HCT116 (cell line): ENCODE measurements around the gene RTN4IP1. TPM values are rescaled to one million over a fixed set of nuclear protein-coding genes. Genes with fewer than 3 reads are reported as not detected.
A peak's percentile ranks its signal among the peaks of the same experiment; 100 is the strongest.

Source experiments
- ATAC-seq: fragments of 200-7000 bp; cut with Tn5 transposase; 2 replicates; pipeline ENCODE4 v1.9.1; 2020; ENCODE audit warnings: mild to moderate bottlenecking, moderate library complexity
- Bru-seq: library from RNA; stranded (reverse); fragments of 400-500 nt; gene quantifications from one replicate; lab custom pipeline; 2021; lab: Mats Ljungman, UMichigan
- BruChase-seq, 2 experiments: library from RNA; stranded (reverse); fragments of 400-500 nt; gene quantifications; one replicate each; lab custom pipeline; 2021; lab: Mats Ljungman, UMichigan
- BruUV-seq: library from RNA; stranded (reverse); fragments of 400-500 nt; replicated peaks from 2 replicates; lab custom pipeline; 2021; lab: Mats Ljungman, UMichigan
- CTCF ChIA-PET: fragments of 300-600 bp; sonication (Branson Sonifier 250); formaldehyde crosslinking; loops from one replicate; lab custom pipeline; 2021; ENCODE audit warnings: antibody characterized with exemption; lab: Charles Lee
- POLR2A ChIA-PET: fragments of 300-600, 350-600 bp; sonication (Branson Sonifier 250); formaldehyde crosslinking; loops from one replicate; lab custom pipeline; 2021; ENCODE audit warnings: antibody characterized with exemption; lab: Charles Lee
- RAD21 ChIA-PET, 2 experiments: fragments of 300-600 bp; sonication (Branson Sonifier 250); formaldehyde crosslinking; loops; one replicate each; lab custom pipeline; 2023; ENCODE audit warnings: low total read pairs in 2 of 2; ENCODE audit not compliant: uncharacterized antibody in 2 of 2, unreplicated experiment in 2 of 2, low non-redundant PET in 1 of 2; lab: Charles Lee
- DNase-seq: peaks from one replicate; pipeline ENCODE4 v3.0.0-alpha.2; 2010; ENCODE audit warnings: low read depth, low spot score
- H2AFZ ChIP-seq: fragments of 200-600 bp; shearing (Covaris generic), sonication (generic); 2 replicates; pipeline ENCODE4 v1.6.1; 2017; ENCODE audit warnings: low read depth, mixed run types, mixed read lengths, antibody characterized with exemption, low read length; ENCODE audit not compliant: poor library complexity, severe bottlenecking
- H3K27ac ChIP-seq: 2 replicates; pipeline ENCODE4 v1.5.1; 2012; ENCODE audit warnings: low read depth, low read length
- H3K27me3 ChIP-seq: fragments of 200-600 bp; sonication (generic); 2 replicates; pipeline ENCODE4 v1.6.1; 2016; ENCODE audit warnings: mixed run types, low read length, mixed read lengths; ENCODE audit not compliant: insufficient read depth
- H3K36me3 ChIP-seq, 2 experiments: fragments of 200-500 bp in 1 of 2; fragments of 200-600 bp in 1 of 2; sonication (Bioruptor generic) in 1 of 2; sonication (generic) in 1 of 2; 2 replicates each; pipeline versions ENCODE4 v1.5.1 to v1.6.1; 2014 to 2016; ENCODE audit warnings: low read length in 2 of 2, inconsistent platforms in 1 of 2, mixed read lengths in 1 of 2, mixed run types in 1 of 2; ENCODE audit not compliant: insufficient read depth in 2 of 2, control insufficient read depth in 1 of 2
- H3K4me1 ChIP-seq, 2 experiments: fragments of 200-600 bp in 1 of 2; sonication (generic) in 1 of 2; 2 replicates each; pipeline versions ENCODE4 v1.5.1 to v1.6.1; 2012 to 2017; ENCODE audit warnings: low read length in 2 of 2, inconsistent platforms in 1 of 2, mild to moderate bottlenecking in 1 of 2, mixed read lengths in 1 of 2, mixed run types in 1 of 2, moderate library complexity in 1 of 2; ENCODE audit not compliant: insufficient read depth in 2 of 2, control insufficient read depth in 1 of 2
- H3K4me2 ChIP-seq: fragments of 200-600 bp; sonication (generic); 2 replicates; pipeline ENCODE4 v1.6.1; 2017; ENCODE audit warnings: mixed run types, low read length, mixed read lengths
- H3K4me3 ChIP-seq, 2 experiments: fragments of 200-600 bp in 1 of 2; sonication (generic) in 1 of 2; replicated peaks in 1 of 2; 2 replicates each; pipeline ENCODE4 v1.5.1; 2011 to 2016; ENCODE audit warnings: low read length in 2 of 2, control low read depth in 1 of 2, low read depth in 1 of 2, mild to moderate bottlenecking in 1 of 2, mixed read lengths in 1 of 2, mixed run types in 1 of 2
- H3K79me2 ChIP-seq: fragments of 200-600 bp; sonication (generic); 2 replicates; pipeline ENCODE4 v1.6.1; 2017; ENCODE audit warnings: mild to moderate bottlenecking, mixed run types, low read length, moderate library complexity, mixed read lengths; ENCODE audit not compliant: insufficient read depth
- H3K9ac ChIP-seq: fragments of 200-600 bp; sonication (generic); 2 replicates; pipeline ENCODE4 v1.6.1; 2016; ENCODE audit warnings: low read length, mixed read lengths
- H3K9me2 ChIP-seq: fragments of 200-600 bp; sonication (generic), shearing (Covaris generic); 2 replicates; pipeline ENCODE4 v1.6.1; 2017; ENCODE audit warnings: mixed run types, mild to moderate bottlenecking, moderate library complexity; ENCODE audit not compliant: insufficient read depth
- H3K9me3 ChIP-seq, 2 experiments: fragments of 200-500 bp in 1 of 2; fragments of 200-600 bp in 1 of 2; sonication (Bioruptor generic) in 1 of 2; sonication (generic) in 1 of 2; 2 replicates each; pipeline ENCODE4 v1.6.1; 2014 to 2017; ENCODE audit warnings: low read length in 2 of 2, mixed read lengths in 2 of 2, inconsistent platforms in 1 of 2, low read depth in 1 of 2, mild to moderate bottlenecking in 1 of 2, mixed run types in 1 of 2, moderate library complexity in 1 of 2; ENCODE audit not compliant: control insufficient read depth in 1 of 2, insufficient read depth in 1 of 2
- H4K20me1 ChIP-seq: fragments of 200-600 bp; sonication (generic), shearing (Covaris generic); 2 replicates; pipeline ENCODE4 v1.6.1; 2017; ENCODE audit warnings: mixed run types, mild to moderate bottlenecking, moderate library complexity; ENCODE audit not compliant: insufficient read depth
- ATF3 ChIP-seq: IDR thresholded peaks from 2 replicates; pipeline ENCODE4 v1.6.1; 2012
- CBX3 ChIP-seq: IDR thresholded peaks from 2 replicates; pipeline ENCODE4 v1.6.1; 2012; ENCODE audit warnings: low read depth
- CEBPB ChIP-seq: IDR thresholded peaks from 2 replicates; pipeline ENCODE4 v1.6.1; 2012; ENCODE audit warnings: low read depth
- CTCF ChIP-seq, 3 experiments: fragments of 200-600 bp in 1 of 3; sonication (generic) in 1 of 3; IDR thresholded peaks in 2 of 3; conservative IDR thresholded peaks in 1 of 3; 2 replicates each; pipeline ENCODE4 v1.5.1; 2012 to 2017; ENCODE audit warnings: low read depth in 2 of 3, low read length in 2 of 3, antibody characterized with exemption in 1 of 3, borderline replicate concordance in 1 of 3, control low read depth in 1 of 3, mild to moderate bottlenecking in 1 of 3, mixed read lengths in 1 of 3, mixed run types in 1 of 3, moderate library complexity in 1 of 3; ENCODE audit not compliant: insufficient read depth in 1 of 3
- EZH2phosphoT487 ChIP-seq: fragments of 200-600 bp; IDR thresholded peaks from 2 replicates; pipeline ENCODE4 v1.6.1; 2018; ENCODE audit warnings: antibody characterized with exemption, borderline replicate concordance
- FOSL1 ChIP-seq: IDR thresholded peaks from 2 replicates; pipeline ENCODE4 v1.6.1; 2012; ENCODE audit warnings: low read depth
- JUND ChIP-seq: IDR thresholded peaks from 2 replicates; pipeline ENCODE4 v1.6.1; 2012
- MAX ChIP-seq: IDR thresholded peaks from 2 replicates; pipeline ENCODE4 v1.6.1; 2012
- POLR2A ChIP-seq: IDR thresholded peaks from 2 replicates; pipeline ENCODE4 v1.7.0; 2011; ENCODE audit warnings: borderline replicate concordance; ENCODE audit not compliant: insufficient read depth, insufficient read length; ENCODE audit errors: extremely low read depth
- POLR2AphosphoS5 ChIP-seq: IDR thresholded peaks from 2 replicates; pipeline ENCODE4 v1.6.1; 2011; ENCODE audit warnings: mild to moderate bottlenecking, low read depth, low read length, moderate library complexity
- RAD21 ChIP-seq: IDR thresholded peaks from 2 replicates; pipeline ENCODE4 v1.6.1; 2012; ENCODE audit warnings: low read depth, mild to moderate bottlenecking
- SP1 ChIP-seq: IDR thresholded peaks from 2 replicates; pipeline ENCODE4 v1.6.1; 2012; ENCODE audit warnings: low read depth
- TCF7L2 ChIP-seq: IDR thresholded peaks from 2 replicates; pipeline ENCODE4 v1.7.0; 2011; ENCODE audit warnings: borderline replicate concordance, inconsistent platforms; ENCODE audit not compliant: insufficient read depth, insufficient read length; ENCODE audit errors: extremely low read depth
- YY1 ChIP-seq: IDR thresholded peaks from 2 replicates; pipeline ENCODE4 v1.6.1; 2011; ENCODE audit warnings: low read length, low read depth, moderate library complexity, mild to moderate bottlenecking; ENCODE audit not compliant: insufficient replicate concordance; ENCODE audit errors: extremely low read depth
- ZBTB33 ChIP-seq: IDR thresholded peaks from 2 replicates; pipeline ENCODE4 v1.6.1; 2011; ENCODE audit warnings: mild to moderate bottlenecking, low read length, moderate library complexity; ENCODE audit not compliant: insufficient replicate concordance; ENCODE audit errors: extremely low read depth
- ZFX ChIP-seq: fragments of 450-650 bp; IDR thresholded peaks from 2 replicates; pipeline ENCODE4 v1.6.1; 2017
- ZNF274 ChIP-seq: fragments of 200-500 bp; sonication (Bioruptor generic); IDR thresholded peaks from 2 replicates; pipeline ENCODE4 v1.6.1; 2014; ENCODE audit warnings: mild to moderate bottlenecking, low read depth, low read length, inconsistent platforms
- intact Hi-C: fragments of 100-400 bp; cut with micrococcal nuclease; formaldehyde crosslinking; loops from 2 replicates; pipeline ENCODE4 v1.10.0; 2022
- long read RNA-seq: library from polyadenylated mRNA; unstranded; transcript quantifications from one replicate; pipeline ENCODE4 v2.0.0, GENCODE V29; 2021; ENCODE audit not compliant: unreplicated experiment
- polyA plus RNA-seq: library from polyadenylated mRNA; unstranded; fragments of >200 nt; gene quantifications from 2 replicates; pipeline ENCODE4 v1.2.1, GENCODE V29; 2012; ENCODE audit warnings: missing spikeins
- total RNA-seq: library from RNA; stranded (reverse); gene quantifications from one replicate; pipeline ENCODE4 v1.2.1, GENCODE V29; 2021; ENCODE audit not compliant: unreplicated experiment

RTN4IP1 gene
- total RNA-seq (9.1 TPM), Bru-seq, nascent RNA (percentile 59 among the genes with signal in this experiment), BruChase-seq, experiment 1, labeled RNA remaining after a 6-hour chase (percentile 51 among the genes with signal in this experiment), BruChase-seq, experiment 2, labeled RNA remaining after a 2-hour chase (percentile 58 among the genes with signal in this experiment)
- 5.3 and 6.2 TPM in 2 replicates for polyA plus RNA-seq
- long read RNA-seq, transcript RTN4IP1-201 (9 exons, 1,682 nt), result major isoform, 5 of 5 reads
- long read RNA-seq, partial matches to known transcripts, result 0 of 5 reads
- long read RNA-seq, other reads (novel, unspliced or antisense), result 0 of 5 reads

GRCh38 chr6:106629103-106629858 is at the start of gene RTN4IP1, which contains the start of gene QRSL1:
Gene RTN4IP1, minus strand, starts transcription at chr6:106629498. Its CDS starts 477 bp downstream, at chr6:106629021.
Gene QRSL1, plus strand, starts transcription at chr6:106629578. Its CDS starts 104 bp downstream, at chr6:106629682.
- no TSS peak for BruUV-seq

More at GRCh38 chr6:106629103-106629858, at the start of gene RTN4IP1, which contains the start of gene QRSL1:
- CTCF ChIA-PET, result no interaction called here
- POLR2A ChIA-PET, result no interaction called here
- Histone ChIP-seq H3K4me3 (peak within 1 kb of the TSS; percentile 91 to 99), H4K20me1 (no peaks in the 10 kb centered on the region), H3K27me3 (no peaks in the 10 kb centered on the region), H3K4me1 (peaks cover 3 to 10% of the 10 kb centered on the region in 2 experiments; a peak in 1 of 4 replicates), H3K27ac (peak within 1 kb of the TSS; percentile 69)
- intact Hi-C loops, result no loop called here
- RAD21 ChIA-PET, result no interaction called here
- peak; percentile 97 for TF ChIP-seq SP1
- no peak for TF ChIP-seq CEBPB
- no peak for TF ChIP-seq RAD21
- no peak for TF ChIP-seq ZBTB33
- no peak for TF ChIP-seq CTCF (IDR thresholded peaks at IDR 0.05 in 2 of 3, conservative IDR thresholded peaks at IDR 0.05 in 1 of 3; ENCODE audit: borderline replicate concordance in 1 of 3, insufficient read depth in 1 of 3, low read depth in 2 of 3, low read length in 2 of 3)
- TF ChIP-seq JUND, result no peak
- no peak for TF ChIP-seq CBX3
- no peak for TF ChIP-seq ATF3
- TF ChIP-seq ZFX, result peak; percentile 95
- peak; percentile 48 for TF ChIP-seq POLR2AphosphoS5
- no peak for TF ChIP-seq EZH2phosphoT487
- TF ChIP-seq YY1, result peak; percentile 98
- peak; percentile 58 for TF ChIP-seq POLR2A
- TF ChIP-seq TCF7L2, result peak; percentile 16
- TF ChIP-seq FOSL1, result no peak
- TF ChIP-seq MAX, result peak; percentile 54; the same call in 1 of the 2 replicates
- no peak for TF ChIP-seq ZNF274
- TF ChIP-seq, all 23 proteins: peak for 7
- peak; percentile 89 for ATAC-seq
- peak within 1 kb of the TSS; percentile 12 for H2AFZ ChIP-seq
- peak within 1 kb of the TSS; percentile 94 for H3K9ac ChIP-seq
- no peaks in the 10 kb centered on the region for H3K9me2 ChIP-seq
- H3K79me2 ChIP-seq, result peaks cover 47% of the 10 kb centered on the region
- DNase-seq, result peak; percentile 86
- no peaks in the 10 kb centered on the region for H3K9me3 ChIP-seq
- H3K36me3 ChIP-seq, result no peaks in the 10 kb centered on the region
- H3K4me2 ChIP-seq, result peak within 1 kb of the TSS; percentile 93
